DND-41 (cell line): ENCODE results near the gene CACNA1A.
A peak's percentile ranks its signal among the peaks of the same experiment; 100 is the strongest.
"Not testable (repeated sequence)": the region's sequence is repeated elsewhere in the genome, so short reads cannot be mapped to it uniquely, and the experiment has no call there.

ENCODE experiments used
- ATAC-seq: fragments of 200-7000 bp; cut with Tn5 transposase; 3 replicates; pipeline ENCODE4 v1.9.1; 2021; ENCODE audit warnings: low read depth; ENCODE audit not compliant: insufficient read depth
- DNase-seq: peaks from one replicate; pipeline ENCODE4 v3.0.0-alpha.2; 2020
- H2AFZ ChIP-seq: 2 replicates; pipeline ENCODE4 v1.6.0; 2012; ENCODE audit warnings: low read depth, low read length
- H3K27ac ChIP-seq: 2 replicates; pipeline ENCODE4 v1.5.1; 2012; ENCODE audit warnings: low read length, inconsistent platforms
- H3K27me3 ChIP-seq: fragments of 200-600 bp; sonication (generic); 2 replicates; pipeline ENCODE4 v1.6.0; 2012; ENCODE audit warnings: low read length, mild to moderate bottlenecking, inconsistent platforms; ENCODE audit not compliant: insufficient read depth, poor library complexity
- H3K36me3 ChIP-seq: 2 replicates; pipeline ENCODE4 v1.5.1; 2012; ENCODE audit warnings: low read length, inconsistent platforms; ENCODE audit not compliant: insufficient read depth
- H3K4me1 ChIP-seq: 2 replicates; pipeline ENCODE4 v1.5.1; 2012; ENCODE audit warnings: mild to moderate bottlenecking, low read length; ENCODE audit not compliant: insufficient read depth
- H3K4me2 ChIP-seq: 2 replicates; pipeline ENCODE4 v1.6.0; 2012; ENCODE audit warnings: mild to moderate bottlenecking, moderate library complexity, low read length, inconsistent platforms; ENCODE audit not compliant: insufficient read depth
- H3K4me3 ChIP-seq, 2 experiments: fragments of 200-600 bp in 1 of 2; shearing (Covaris generic) in 1 of 2; 2 replicates each; pipeline ENCODE4 v1.5.1; 2012 to 2016; ENCODE audit warnings: inconsistent platforms in 2 of 2, low read length in 2 of 2, mild to moderate bottlenecking in 2 of 2, low read depth in 1 of 2, moderate library complexity in 1 of 2
- H3K79me2 ChIP-seq: 2 replicates; pipeline ENCODE4 v1.6.0; 2012; ENCODE audit warnings: low read length, inconsistent platforms; ENCODE audit not compliant: insufficient read depth
- H3K9ac ChIP-seq: 2 replicates; pipeline ENCODE4 v1.6.0; 2012; ENCODE audit warnings: low read depth, mild to moderate bottlenecking, inconsistent platforms, low read length, moderate library complexity
- H3K9me3 ChIP-seq: 2 replicates; pipeline ENCODE4 v1.5.1; 2012; ENCODE audit warnings: low read length, moderate library complexity, mild to moderate bottlenecking, inconsistent platforms; ENCODE audit not compliant: insufficient read depth, severe bottlenecking
- H4K20me1 ChIP-seq: 2 replicates; pipeline ENCODE4 v1.6.0; 2012; ENCODE audit warnings: low read length; ENCODE audit not compliant: insufficient read depth
- CTCF ChIP-seq: IDR thresholded peaks from 2 replicates; pipeline ENCODE4 v1.5.1; 2012; ENCODE audit warnings: borderline replicate concordance, low read length, moderate library complexity, mild to moderate bottlenecking; ENCODE audit not compliant: poor library complexity, severe bottlenecking; ENCODE audit errors: extremely low read depth
- EZH2 ChIP-seq: IDR thresholded peaks from 3 replicates; pipeline ENCODE4 v1.6.1; 2012; ENCODE audit warnings: borderline replicate concordance, low read depth, mild to moderate bottlenecking, moderate library complexity, low read length, inconsistent platforms; ENCODE audit not compliant: severe bottlenecking

CACNA1A gene

GRCh38 chr19:13530720-13531119, 24.4 kb upstream of the CACNA1A start:
- Histone ChIP-seq H3K79me2 (no peaks in the 10 kb centered on the region), H3K27me3 (no peaks in the 10 kb centered on the region), H3K27ac (no peak overlapping the region), H3K4me2 (no peak overlapping the region), H2AFZ (no peak overlapping the region), H3K4me1 (no peaks in the 10 kb centered on the region), H3K9ac (no peak overlapping the region), H3K9me3 (no peaks in the 10 kb centered on the region), H3K4me3 (no peak overlapping the region), H3K36me3 (no peaks in the 10 kb centered on the region), H4K20me1 (no peaks in the 10 kb centered on the region)
- ATAC-seq, result no peak
- no peak for DNase-seq
- TF ChIP-seq EZH2 (no peak), CTCF (no peak)

- not testable (repeated sequence) for H3K79me2 ChIP-seq, H3K4me1 ChIP-seq, H3K4me3 ChIP-seq, H3K27me3 ChIP-seq, H3K36me3 ChIP-seq, ATAC-seq, H3K9ac ChIP-seq, H4K20me1 ChIP-seq, DNase-seq, H3K27ac ChIP-seq, H3K4me2 ChIP-seq, H2AFZ ChIP-seq, H3K9me3 ChIP-seq
Measured at GRCh38 chr19:13529721-13530120, 23.4 kb upstream of the CACNA1A start.

GRCh38 chr19:13526552-13526951, 20.3 kb upstream of the CACNA1A start:
- DNase-seq (peak; percentile 37), ATAC-seq (no peak)
- H3K9me3 ChIP-seq, result no peaks in the 10 kb centered on the region

GRCh38 chr19:13521066-13521465, 14.8 kb upstream of the CACNA1A start:
- no peak for TF ChIP-seq CTCF
- no peak for TF ChIP-seq EZH2

More at GRCh38 chr19:13526552-13526951, 20.3 kb upstream of the CACNA1A start:
- no peaks in the 10 kb centered on the region for H4K20me1 ChIP-seq
- no peak for TF ChIP-seq EZH2
- TF ChIP-seq CTCF, result peak; percentile 70
- no peaks in the 10 kb centered on the region for H3K79me2 ChIP-seq
- no peaks in the 10 kb centered on the region for H3K36me3 ChIP-seq
- H3K27me3 ChIP-seq, result no peaks in the 10 kb centered on the region
- H3K4me3 ChIP-seq, result no peak overlapping the region
- no peak overlapping the region for H2AFZ ChIP-seq
- no peak overlapping the region for H3K27ac ChIP-seq
- no peaks in the 10 kb centered on the region for H3K4me1 ChIP-seq
- H3K9ac ChIP-seq, result no peak overlapping the region
- no peak overlapping the region for H3K4me2 ChIP-seq

More at GRCh38 chr19:13521066-13521465, 14.8 kb upstream of the CACNA1A start:
- ATAC-seq, result no peak
- Histone ChIP-seq H3K9me3 (peaks cover 3% of the 10 kb centered on the region), H3K36me3 (no peaks in the 10 kb centered on the region), H3K27ac (no peak overlapping the region), H3K4me2 (no peak overlapping the region), H3K27me3 (peaks cover under 1% of the 10 kb centered on the region), H3K79me2 (no peaks in the 10 kb centered on the region), H3K4me1 (no peaks in the 10 kb centered on the region), H4K20me1 (no peaks in the 10 kb centered on the region), H3K9ac (no peak overlapping the region), H3K4me3 (no peak overlapping the region), H2AFZ (no peak overlapping the region)
- no peak for DNase-seq
